Small intestine (tissue), 7 donors: Measurements from ENCODE around the gene POLR1H. TPM values are rescaled to one million over a fixed set of nuclear protein-coding genes. Genes with fewer than 3 reads are reported as not detected.

Experiments
- DNase-seq, 2 donors: peaks; one replicate each; pipeline versions ENCODE4 v3.0.0 to v3.0.0-alpha.2; 2013
- FAIRE-seq: peaks from 2 replicates; lab custom pipeline; 2012; peaks lifted over from hg19 to GRCh38; lab: Jason Lieb, UNC
- H3K27ac ChIP-seq, 3 donors: one replicate each; pipeline ENCODE4 v1.5.1; 2013; ENCODE audit warnings: low read length in 2 of 3, mild to moderate bottlenecking in 2 of 3, control low read depth in 1 of 3, inconsistent platforms in 1 of 3, low read depth in 1 of 3, moderate library complexity in 1 of 3
- H3K27me3 ChIP-seq, 3 donors: one replicate each; pipeline ENCODE4 v1.6.1; 2013; ENCODE audit warnings: low read length in 3 of 3, inconsistent platforms in 1 of 3; ENCODE audit not compliant: control insufficient read depth in 3 of 3, insufficient read depth in 3 of 3
- H3K36me3 ChIP-seq, 3 donors: one replicate each; pipeline ENCODE4 v1.6.1; 2013; ENCODE audit warnings: low read length in 3 of 3, inconsistent platforms in 1 of 3, low read depth in 1 of 3, mild to moderate bottlenecking in 1 of 3, moderate library complexity in 1 of 3; ENCODE audit not compliant: control insufficient read depth in 3 of 3, insufficient read depth in 2 of 3
- H3K4me1 ChIP-seq, 3 donors: one replicate each; pipeline ENCODE4 v1.6.1; 2013; ENCODE audit warnings: low read length in 2 of 3, inconsistent platforms in 1 of 3, low read depth in 1 of 3, mild to moderate bottlenecking in 1 of 3, moderate library complexity in 1 of 3; ENCODE audit not compliant: control insufficient read depth in 3 of 3, insufficient read depth in 2 of 3
- H3K4me3 ChIP-seq, 3 donors: one replicate each; pipeline ENCODE4 v1.5.1; 2013; ENCODE audit warnings: low read length in 3 of 3, control low read depth in 1 of 3, inconsistent platforms in 1 of 3, low read depth in 1 of 3, mild to moderate bottlenecking in 1 of 3, moderate library complexity in 1 of 3
- H3K9me3 ChIP-seq, 2 donors: one replicate each; pipeline ENCODE4 v1.6.1; 2013; ENCODE audit warnings: low read depth in 1 of 2, low read length in 1 of 2; ENCODE audit not compliant: control insufficient read depth in 2 of 2, insufficient read depth in 1 of 2
- WGBS, 3 donors: extraction: QIAGEN DNeasy Blood & Tissue Kit; methylation state at CpG; one replicate each; pipeline ENCODE4 v1.1.7; 2013; 5-methylcytosine and 5-hydroxymethylcytosine counted together
- polyA plus RNA-seq, 4 donors: library from polyadenylated mRNA; stranded (reverse) in 3 of 4; unstranded in 1 of 4; fragments of 200-250 nt in 3 of 4; fragments of 120-200 nt in 1 of 4; gene quantifications; one replicate each; pipeline versions ENCODE4 v1.2.1 to v1.2.3, GENCODE V29; 2013
- donor health status: healthy with polysubstance abuse.
- donor health status: control.
- donor health status: control.
- donor health status: Bipolar disorder and iron deficiency.
- donor health status: healthy.

POLR1H gene
- polyA plus RNA-seq, 4 donors = 42.7 to 78.4 (median 52.7) TPM

DNA sequence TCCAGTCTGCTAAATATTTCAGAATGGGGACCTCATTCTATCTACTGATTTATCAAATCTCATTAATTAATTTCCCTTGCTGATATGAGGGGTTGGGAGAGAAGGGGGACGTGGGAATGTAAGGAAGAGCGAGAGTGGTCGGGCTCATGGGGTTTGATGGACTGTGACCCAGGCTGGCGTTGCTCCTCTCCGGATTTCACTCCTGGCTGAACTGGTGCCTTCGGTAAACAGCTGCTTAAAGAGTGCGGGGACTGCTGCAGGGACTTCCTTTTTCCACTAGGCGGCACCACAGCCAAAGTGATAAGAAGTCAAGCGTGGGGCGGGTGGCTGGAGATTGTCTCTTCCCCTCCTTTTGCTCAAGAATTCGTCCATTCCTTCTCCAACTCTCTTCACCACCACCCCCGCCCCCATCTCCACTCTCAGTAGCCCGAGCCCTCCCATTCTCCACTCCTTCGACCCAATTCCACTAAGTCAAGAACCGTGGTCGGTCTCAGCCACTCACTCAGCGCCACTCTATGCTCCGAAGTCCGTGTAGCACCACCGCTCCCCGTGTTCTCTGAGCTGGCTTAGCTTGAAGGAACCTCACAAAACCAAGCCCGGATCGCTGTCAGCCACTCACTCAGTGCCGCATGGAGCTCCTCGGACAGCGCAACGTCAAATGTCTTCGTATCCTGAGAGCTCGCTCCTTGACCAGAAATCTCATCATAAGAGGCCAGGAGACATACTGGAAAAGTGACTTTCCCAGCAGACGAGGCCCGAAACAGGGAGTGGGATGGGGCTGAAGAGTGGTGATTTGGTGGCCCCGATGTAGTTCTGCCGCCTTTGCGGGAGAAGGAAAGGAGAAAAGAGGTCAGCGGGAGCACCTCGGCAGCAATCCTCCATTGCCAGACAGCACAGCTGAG, 42.2 kb downstream of the POLR1H start:
- H3K27me3 ChIP-seq = peaks cover 0 to 17% (median 7%) of the 10 kb centered on the region in 3 donors
- DNase-seq (peak; percentile 95 to 96), FAIRE-seq (no peak)
- peaks cover 0 to 10% (median 0%) of the 10 kb centered on the region in 3 donors for H3K36me3 ChIP-seq
- peak overlapping the region in 2 of 3 donors; percentile 38 to 47 for H3K4me3 ChIP-seq
- no peaks in the 10 kb centered on the region for H3K9me3 ChIP-seq
- peak overlapping the region; percentile 64 to 86 (median 70) for H3K27ac ChIP-seq
- H3K4me1 ChIP-seq = peaks cover 4 to 35% (median 14%) of the 10 kb centered on the region in 3 donors
- 1 to 4% (median 3%) methylated on average over 36 of the region's 36 CpGs for WGBS, 3 donors

DNA sequence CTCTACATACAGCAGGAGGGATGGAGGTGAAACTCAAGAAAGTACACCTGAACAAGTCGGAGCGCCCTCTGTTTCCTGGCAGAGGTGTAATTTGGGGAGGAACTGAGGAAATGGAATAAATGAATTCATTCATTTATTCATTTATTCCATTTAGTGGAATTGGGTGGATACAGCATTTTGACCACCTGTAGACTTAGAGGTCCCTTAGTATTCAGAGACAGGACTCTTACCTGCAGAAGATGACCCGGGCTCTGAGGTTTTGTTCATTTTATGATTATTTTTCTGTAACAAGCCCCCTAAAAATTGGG, 42.8 kb downstream of the POLR1H start:
- 35 to 50% (median 37%) methylated on average over 3 of the region's 3 CpGs for WGBS, 3 donors
- FAIRE-seq (no peak), DNase-seq (no peak)
- H3K9me3 ChIP-seq = no peaks in the 10 kb centered on the region
- H3K36me3 ChIP-seq = peaks cover 0 to 10% (median 0%) of the 10 kb centered on the region in 3 donors
- H3K27me3 ChIP-seq = peaks cover 0 to 17% (median 9%) of the 10 kb centered on the region in 3 donors
- peaks cover 6 to 30% (median 14%) of the 10 kb centered on the region in 3 donors for H3K4me1 ChIP-seq
- peak overlapping the region; percentile 63 to 86 (median 70) for H3K27ac ChIP-seq
- peak overlapping the region in 2 of 3 donors; percentile 38 to 47 for H3K4me3 ChIP-seq

DNA sequence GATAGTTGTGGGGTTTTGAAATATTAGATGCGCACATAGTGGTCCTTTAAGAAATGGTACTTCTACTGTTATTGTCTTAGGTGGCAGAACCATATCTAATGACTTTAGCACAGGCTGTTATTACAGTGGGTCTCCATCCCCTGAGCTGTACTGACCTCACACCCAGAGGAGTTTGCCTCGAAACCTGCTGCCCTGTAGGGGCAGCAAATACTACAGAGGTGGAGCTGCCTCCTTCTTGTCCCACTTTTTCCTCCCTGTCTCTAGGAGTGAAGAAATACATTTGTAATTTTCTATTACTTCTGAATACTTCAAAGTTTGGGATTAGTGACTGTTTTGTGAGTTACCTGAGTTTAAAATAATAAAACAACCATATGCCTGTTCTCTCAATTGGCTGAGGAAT, 43.6 kb downstream of the POLR1H start:
- Histone ChIP-seq H3K4me1 (peaks cover 6 to 30% (median 14%) of the 10 kb centered on the region in 3 donors), H3K27ac (no peak overlapping the region), H3K36me3 (peaks cover 0 to 10% (median 0%) of the 10 kb centered on the region in 3 donors), H3K27me3 (peaks cover 0 to 17% (median 10%) of the 10 kb centered on the region in 3 donors), H3K9me3 (no peaks in the 10 kb centered on the region), H3K4me3 (no peak overlapping the region)
- no peak for DNase-seq
- no peak for FAIRE-seq
- WGBS, 3 donors = 84 to 85% (median 84%) methylated on average over 2 of the region's 2 CpGs

DNA sequence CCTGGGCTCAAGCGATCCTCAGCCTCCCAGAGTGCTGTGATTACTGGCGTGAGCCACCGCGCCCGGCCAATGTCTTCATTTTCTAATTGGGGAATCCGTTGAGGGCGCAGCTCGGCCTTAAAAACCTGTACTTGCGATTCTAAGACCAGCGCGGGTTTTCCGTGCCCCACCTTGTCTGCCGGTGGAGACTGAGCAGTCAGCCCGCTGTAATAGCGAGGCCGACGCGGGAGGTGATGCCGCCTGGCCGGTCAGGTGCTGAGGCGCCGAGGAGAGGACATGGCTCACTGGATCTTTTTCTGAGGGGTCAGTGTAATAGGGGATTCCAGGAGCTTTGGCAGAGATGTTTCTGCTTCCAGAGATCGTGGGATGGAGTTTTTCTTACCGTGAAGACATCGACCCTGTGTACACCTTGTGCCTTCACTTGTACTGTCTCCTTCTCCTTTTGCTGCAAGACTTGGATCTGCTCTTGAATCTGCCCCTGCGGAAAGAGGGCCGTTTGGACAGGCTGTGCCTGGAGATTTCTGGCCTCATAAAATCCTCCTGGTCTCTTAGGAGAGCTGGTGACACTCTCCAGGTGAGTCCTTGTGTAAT, 50.3 kb downstream of the POLR1H start:
- no peaks in the 10 kb centered on the region for H3K9me3 ChIP-seq
- peaks cover 4 to 25% (median 4%) of the 10 kb centered on the region in 3 donors for H3K4me1 ChIP-seq
- peak overlapping the region in 2 of 3 donors; percentile 27 to 44 for H3K4me3 ChIP-seq
- peak overlapping the region in 2 of 3 donors; percentile 39 to 67 for H3K27ac ChIP-seq
- DNase-seq (peak; percentile 35 to 45), FAIRE-seq (no peak)
- WGBS, 3 donors = 61 to 69% (median 64%) methylated on average over 27 of the region's 27 CpGs
- peaks cover 0 to 27% (median 4%) of the 10 kb centered on the region in 3 donors for H3K27me3 ChIP-seq
- peaks cover 0 to 3% (median 0%) of the 10 kb centered on the region in 3 donors for H3K36me3 ChIP-seq

DNA sequence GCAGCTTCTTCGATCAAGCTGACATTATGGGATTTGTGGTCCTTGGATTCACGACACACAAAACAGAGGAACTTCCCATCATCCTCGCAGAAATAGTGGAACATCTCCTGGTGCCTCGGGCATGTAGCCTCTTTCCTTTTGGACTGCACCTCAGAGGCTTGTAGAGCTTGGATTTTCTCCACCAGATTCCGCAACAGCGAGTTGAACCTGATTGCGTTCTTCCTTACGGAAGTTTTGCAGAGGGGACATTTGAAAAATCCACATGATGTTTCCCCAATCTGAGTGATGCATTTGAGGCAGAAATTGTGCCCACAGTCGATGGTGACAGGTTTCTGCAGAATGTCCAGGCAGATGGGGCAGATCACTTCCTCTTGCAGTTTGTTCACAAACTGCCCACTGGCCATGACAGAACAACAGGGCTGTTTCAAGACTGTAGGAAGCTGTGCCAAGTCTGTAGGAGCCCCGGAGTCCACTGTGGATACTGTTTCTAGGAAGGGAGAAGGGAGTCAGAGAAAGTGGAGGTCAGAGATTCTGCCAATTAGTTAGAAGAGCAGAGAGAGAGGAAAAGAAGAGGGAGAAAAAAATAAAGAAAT, 51.4 kb downstream of the POLR1H start:
- peaks cover 0 to 3% (median 0%) of the 10 kb centered on the region in 3 donors for H3K36me3 ChIP-seq
- DNase-seq (no peak), FAIRE-seq (no peak)
- H3K4me3 ChIP-seq = peak overlapping the region; percentile 27 to 44 (median 44)
- 69 to 79% (median 75%) methylated on average over 10 of the region's 10 CpGs for WGBS, 3 donors
- peaks cover 0 to 27% (median 4%) of the 10 kb centered on the region in 3 donors for H3K27me3 ChIP-seq
- H3K9me3 ChIP-seq = no peaks in the 10 kb centered on the region
- peak overlapping the region; percentile 67 to 74 (median 73) for H3K27ac ChIP-seq
- peaks cover 4 to 25% (median 4%) of the 10 kb centered on the region in 3 donors for H3K4me1 ChIP-seq

DNA sequence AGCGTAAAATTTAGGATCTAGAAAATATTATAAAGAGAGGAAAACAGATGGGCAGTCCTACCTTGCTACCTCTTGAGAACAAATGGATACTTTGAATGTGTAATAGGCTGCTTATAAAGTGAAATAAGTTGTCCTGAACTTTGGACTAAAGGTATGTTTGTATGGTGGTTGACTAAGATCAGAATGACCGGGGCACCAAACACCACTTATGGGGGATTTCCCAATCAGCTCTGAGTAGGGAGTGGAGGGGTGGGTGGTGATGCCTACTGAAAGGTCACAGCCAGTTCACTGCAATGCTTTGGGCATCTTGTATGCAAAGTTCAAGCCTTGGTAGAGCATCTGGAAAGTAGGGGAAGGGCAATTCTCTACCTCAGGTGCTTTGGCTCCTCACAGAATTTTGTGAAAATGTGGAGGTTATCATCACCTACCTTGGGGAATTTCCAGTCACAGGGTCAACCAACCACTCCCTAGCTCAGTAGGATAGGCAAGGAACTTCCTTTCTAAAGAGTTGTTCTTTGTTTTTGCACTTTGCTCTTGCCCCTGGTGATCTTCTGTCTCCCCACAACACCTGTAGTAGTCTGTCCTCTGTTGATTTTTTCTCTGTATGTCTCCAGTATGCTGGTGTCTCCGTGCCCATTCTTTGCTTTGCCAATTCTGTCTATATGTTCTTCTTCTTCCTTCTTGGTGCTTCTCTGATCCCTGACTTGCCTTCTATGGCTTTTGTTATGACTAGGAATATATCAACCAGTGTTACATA, 52.1 kb downstream of the POLR1H start, which contains the start of gene TRIM31:
Gene TRIM31 (minus strand): TSS at position 88 of the 757 bp plus-strand sequence. CDS start 285 bp downstream, outside the sequence.
- H3K9me3 ChIP-seq = no peaks in the 10 kb centered on the region
- peaks cover 0 to 27% (median 4%) of the 10 kb centered on the region in 3 donors for H3K27me3 ChIP-seq
- no peaks in the 10 kb centered on the region for H3K36me3 ChIP-seq
- 28 to 59% (median 29%) methylated on average over 3 of the region's 3 CpGs for WGBS, 3 donors
- H3K27ac ChIP-seq = peak within 1 kb of the TSS; percentile 67 to 90 (median 82)
- peak within 1 kb of the TSS; percentile 27 to 44 (median 44) for H3K4me3 ChIP-seq
- no peak for FAIRE-seq
- H3K4me1 ChIP-seq = peaks cover 4 to 25% (median 4%) of the 10 kb centered on the region in 3 donors
- DNase-seq = peak; percentile 71 to 95

DNA sequence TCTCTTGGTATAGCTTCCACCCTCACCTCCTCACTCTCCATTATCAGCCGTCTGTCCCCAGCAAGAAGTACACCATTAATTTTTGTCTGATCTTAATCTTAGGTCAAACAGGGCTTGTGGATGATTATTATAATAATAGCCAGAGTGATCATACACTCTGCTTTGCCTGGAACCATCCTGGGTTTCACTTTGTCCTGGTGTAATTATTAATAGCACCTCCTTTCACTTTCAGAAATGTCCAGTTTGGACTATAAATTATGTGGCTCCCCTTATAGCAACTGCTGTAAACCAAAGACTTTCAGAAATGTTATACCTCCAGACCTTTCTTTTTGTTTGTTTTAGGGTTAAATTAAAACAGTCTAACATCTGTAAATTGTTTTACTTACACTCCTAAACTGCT, 52.8 kb downstream of the POLR1H start:
- no peak overlapping the region for H3K4me3 ChIP-seq
- 3 to 35% (median 15%) methylated on average over 1 of the region's 1 CpG for WGBS, 3 donors
- DNase-seq (peak; percentile 61 to 71), FAIRE-seq (no peak)
- H3K4me1 ChIP-seq = peaks cover 2 to 29% (median 4%) of the 10 kb centered on the region in 3 donors
- peaks cover 0 to 25% (median 4%) of the 10 kb centered on the region in 3 donors for H3K27me3 ChIP-seq
- peak overlapping the region; percentile 67 to 90 (median 82) for H3K27ac ChIP-seq
- H3K9me3 ChIP-seq = no peaks in the 10 kb centered on the region
- H3K36me3 ChIP-seq = no peaks in the 10 kb centered on the region
